HEK293 (cell line): ENCODE data around the gene NXN.

Experiments
- CTCF ChIP-seq: fragments of 450-650 bp; formaldehyde crosslinking; IDR thresholded peaks from 2 replicates; pipeline ENCODE4 v1.5.1; 2016; ENCODE audit warnings: missing biosample characterization, missing genetic modification characterization
- FEZF1 ChIP-seq: fragments of 450-650 bp; formaldehyde crosslinking; IDR thresholded peaks from 2 replicates; pipeline ENCODE4 v1.5.1; 2016; ENCODE audit warnings: missing biosample characterization, missing genetic modification characterization
- HOXC10 ChIP-seq: sonication (generic); formaldehyde crosslinking; IDR thresholded peaks from 2 replicates; pipeline ENCODE4 v1.8.1; 2023; ENCODE audit warnings: mild to moderate bottlenecking, missing genetic modification reagents
- IKZF3 ChIP-seq: fragments of 450-650 bp; IDR thresholded peaks from 2 replicates; pipeline ENCODE4 v1.5.0; 2018; ENCODE audit warnings: missing biosample characterization, mild to moderate bottlenecking, missing genetic modification characterization, moderate library complexity
- KLF7 ChIP-seq: fragments of 450-650 bp; formaldehyde crosslinking; IDR thresholded peaks from 2 replicates; pipeline ENCODE4 v1.5.1; 2016; ENCODE audit warnings: missing biosample characterization, missing genetic modification characterization, borderline replicate concordance
- MEIS1 ChIP-seq: sonication (generic); formaldehyde crosslinking; IDR thresholded peaks from 2 replicates; pipeline ENCODE4 v1.8.1; 2022; ENCODE audit warnings: missing genetic modification reagents, mild to moderate bottlenecking, borderline replicate concordance
- PRDM6 ChIP-seq: fragments of 450-650 bp; formaldehyde crosslinking; IDR thresholded peaks from 2 replicates; pipeline ENCODE4 v1.5.1; 2017; ENCODE audit warnings: missing biosample characterization, missing genetic modification characterization
- RBAK ChIP-seq: fragments of 450-650 bp; formaldehyde crosslinking; IDR thresholded peaks from 2 replicates; pipeline ENCODE4 v1.5.1; 2016; ENCODE audit warnings: missing biosample characterization, missing genetic modification characterization
- YY2 ChIP-seq: fragments of 450-650 bp; formaldehyde crosslinking; IDR thresholded peaks from 2 replicates; pipeline ENCODE4 v1.5.1; 2016; ENCODE audit warnings: missing biosample characterization, missing genetic modification characterization
- ZIC2 ChIP-seq: fragments of 450-650 bp; formaldehyde crosslinking; IDR thresholded peaks from 2 replicates; pipeline ENCODE4 v1.5.1; 2016; ENCODE audit warnings: missing biosample characterization, missing genetic modification characterization
- ZNF10 ChIP-seq: fragments of 450-650 bp; formaldehyde crosslinking; IDR thresholded peaks from 2 replicates; pipeline ENCODE4 v1.5.1; 2017; ENCODE audit warnings: missing biosample characterization, missing genetic modification characterization
- ZNF112 ChIP-seq: fragments of 450-650 bp; formaldehyde crosslinking; IDR thresholded peaks from 2 replicates; pipeline ENCODE4 v1.5.0; 2017; ENCODE audit warnings: missing biosample characterization, missing genetic modification characterization
- ZNF114 ChIP-seq: fragments of 450-650 bp; formaldehyde crosslinking; IDR thresholded peaks from 2 replicates; pipeline ENCODE4 v1.5.0; 2017; ENCODE audit warnings: missing biosample characterization, missing genetic modification characterization
- ZNF175 ChIP-seq: fragments of 450-650 bp; formaldehyde crosslinking; IDR thresholded peaks from 2 replicates; pipeline ENCODE4 v1.5.1; 2016; ENCODE audit warnings: missing biosample characterization, missing genetic modification characterization
- ZNF202 ChIP-seq: fragments of 450-650 bp; formaldehyde crosslinking; IDR thresholded peaks from 2 replicates; pipeline ENCODE4 v1.5.1; 2016; ENCODE audit warnings: missing biosample characterization, missing genetic modification characterization, borderline replicate concordance
- ZNF24 ChIP-seq: fragments of 450-650 bp; formaldehyde crosslinking; IDR thresholded peaks from 2 replicates; pipeline ENCODE4 v1.5.1; 2016; ENCODE audit warnings: missing biosample characterization, missing genetic modification characterization
- ZNF292 ChIP-seq: fragments of 450-650 bp; formaldehyde crosslinking; IDR thresholded peaks from 2 replicates; pipeline ENCODE4 v1.5.1; 2016; ENCODE audit warnings: low read depth, missing biosample characterization, missing genetic modification characterization, borderline replicate concordance
- ZNF341 ChIP-seq: fragments of 450-650 bp; formaldehyde crosslinking; IDR thresholded peaks from 2 replicates; pipeline ENCODE4; 2016; ENCODE audit warnings: low read depth, missing biosample characterization, missing genetic modification characterization
- ZNF416 ChIP-seq: fragments of 450-650 bp; formaldehyde crosslinking; IDR thresholded peaks from 2 replicates; pipeline ENCODE4 v1.5.1; 2016; ENCODE audit warnings: missing biosample characterization, missing genetic modification characterization
- ZNF433 ChIP-seq: fragments of 450-650 bp; formaldehyde crosslinking; IDR thresholded peaks from 2 replicates; pipeline ENCODE4 v1.5.1; 2016; ENCODE audit warnings: missing biosample characterization, missing genetic modification characterization, low read depth
- ZNF660 ChIP-seq: fragments of 450-650 bp; IDR thresholded peaks from 2 replicates; pipeline ENCODE4 v1.5.1; 2018; ENCODE audit warnings: missing biosample characterization, mild to moderate bottlenecking, missing genetic modification characterization
- ZNF707 ChIP-seq: fragments of 450-650 bp; formaldehyde crosslinking; IDR thresholded peaks from 2 replicates; pipeline ENCODE4 v1.5.1; 2016; ENCODE audit warnings: missing biosample characterization, missing genetic modification characterization
- ZSCAN30 ChIP-seq: fragments of 450-650 bp; IDR thresholded peaks from 2 replicates; pipeline ENCODE4 v1.5.1; 2018; ENCODE audit warnings: missing biosample characterization, mild to moderate bottlenecking, missing genetic modification characterization, moderate library complexity
- TF ChIP-seq, protein P1 (sequence below): fragments of 450-650 bp; formaldehyde crosslinking; IDR thresholded peaks from 2 replicates; pipeline ENCODE4 v1.5.1; 2016; ENCODE audit warnings: missing biosample characterization, missing genetic modification characterization
- TF ChIP-seq, protein P2 (sequence below): fragments of 450-650 bp; formaldehyde crosslinking; IDR thresholded peaks from 2 replicates; pipeline ENCODE4 v1.5.1; 2016; ENCODE audit warnings: missing biosample characterization, missing genetic modification characterization

NXN gene

GRCh38 chr17:794876-795275 is 184.7 kb downstream of the NXN start (continued):
- TF ChIP-seq, protein P1, sequence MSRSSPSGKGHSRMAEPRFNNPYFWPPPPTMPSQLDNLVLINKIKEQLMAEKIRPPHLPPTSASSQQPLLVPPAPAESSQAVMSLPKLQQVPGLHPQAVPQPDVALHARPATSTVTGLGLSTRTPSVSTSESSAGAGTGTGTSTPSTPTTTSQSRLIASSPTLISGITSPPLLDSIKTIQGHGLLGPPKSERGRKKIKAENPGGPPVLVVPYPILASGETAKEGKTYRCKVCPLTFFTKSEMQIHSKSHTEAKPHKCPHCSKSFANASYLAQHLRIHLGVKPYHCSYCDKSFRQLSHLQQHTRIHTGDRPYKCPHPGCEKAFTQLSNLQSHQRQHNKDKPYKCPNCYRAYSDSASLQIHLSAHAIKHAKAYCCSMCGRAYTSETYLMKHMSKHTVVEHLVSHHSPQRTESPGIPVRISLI, result peak; percentile 44; the same call in 1 of the 2 replicates
- TF ChIP-seq FEZF1 (tag by site-specific recombination) (no peak), PRDM6 (no peak), ZNF10 (no peak), ZNF707 (tag by site-specific recombination) (no peak), ZNF112 (tag by site-specific recombination) (no peak), ZNF433 (tag by site-specific recombination) (no peak), ZNF202 (tag by site-specific recombination) (no peak), ZNF341 (tag by site-specific recombination) (no peak), KLF7 (tag by site-specific recombination) (0 out of 2 replicates have a peak, but pooled peaks have one; percentile 15), HOXC10 (no peak), MEIS1 (no peak), ZSCAN30 (tag by site-specific recombination) (0 out of 2 replicates have a peak, but pooled peaks have one; percentile 27), ZNF416 (tag by site-specific recombination) (no peak), YY2 (tag by site-specific recombination) (no peak), ZNF292 (tag by site-specific recombination) (no peak), RBAK (tag by site-specific recombination) (no peak), ZNF660 (peak; percentile 53; the same call in 1 of the 2 replicates), ZIC2 (tag by site-specific recombination) (no peak), ZNF175 (no peak), ZNF114 (no peak), CTCF (tag by site-specific recombination) (peak; percentile 93), IKZF3 (tag by site-specific recombination) (peak; percentile 82; the same call in 1 of the 2 replicates), ZNF24 (tag by site-specific recombination) (no peak)
- TF ChIP-seq, protein P2, sequence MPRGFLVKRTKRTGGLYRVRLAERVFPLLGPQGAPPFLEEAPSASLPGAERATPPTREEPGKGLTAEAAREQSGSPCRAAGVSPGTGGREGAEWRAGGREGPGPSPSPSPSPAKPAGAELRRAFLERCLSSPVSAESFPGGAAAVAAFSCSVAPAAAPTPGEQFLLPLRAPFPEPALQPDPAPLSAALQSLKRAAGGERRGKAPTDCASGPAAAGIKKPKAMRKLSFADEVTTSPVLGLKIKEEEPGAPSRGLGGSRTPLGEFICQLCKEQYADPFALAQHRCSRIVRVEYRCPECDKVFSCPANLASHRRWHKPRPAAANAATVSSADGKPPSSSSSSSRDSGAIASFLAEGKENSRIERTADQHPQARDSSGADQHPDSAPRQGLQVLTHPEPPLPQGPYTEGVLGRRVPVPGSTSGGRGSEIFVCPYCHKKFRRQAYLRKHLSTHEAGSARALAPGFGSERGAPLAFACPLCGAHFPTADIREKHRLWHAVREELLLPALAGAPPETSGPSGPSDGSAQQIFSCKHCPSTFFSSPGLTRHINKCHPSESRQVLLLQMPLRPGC (tag by site-specific recombination), result no peak
